Embryonic facial prominence (tissue), 1 donor: Measurements from ENCODE around the gene MIA.
"Not testable (repeated sequence)": the region's sequence is repeated elsewhere in the genome, so short reads cannot be mapped to it uniquely, and the experiment has no call there.

Source experiments
- DNase-seq: peaks from one replicate; pipeline ENCODE4 v3.0.0-alpha.2; 2016; ENCODE audit errors: extremely low spot score

The MIA gene

DNA sequence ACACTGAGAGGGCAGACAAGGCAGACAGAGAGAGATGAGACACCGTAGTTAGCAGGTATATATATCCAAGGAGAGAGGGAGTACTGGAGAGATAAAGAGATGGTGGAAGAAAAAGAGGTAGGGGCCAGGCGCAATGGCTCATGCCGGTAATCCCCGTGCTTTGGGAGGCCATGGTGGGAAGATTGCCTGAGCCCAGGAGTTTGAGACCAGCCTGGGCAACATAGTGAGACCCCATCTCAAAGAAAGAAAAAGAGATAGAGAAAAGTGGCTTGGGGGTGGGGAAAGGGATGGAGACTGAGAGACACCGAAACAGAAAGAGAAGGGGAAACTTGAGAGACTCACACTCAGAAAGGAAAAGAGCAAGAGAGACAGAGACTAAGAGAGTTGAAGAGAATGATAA, 5.3 kb downstream of the MIA start:
- no peak for DNase-seq

DNA sequence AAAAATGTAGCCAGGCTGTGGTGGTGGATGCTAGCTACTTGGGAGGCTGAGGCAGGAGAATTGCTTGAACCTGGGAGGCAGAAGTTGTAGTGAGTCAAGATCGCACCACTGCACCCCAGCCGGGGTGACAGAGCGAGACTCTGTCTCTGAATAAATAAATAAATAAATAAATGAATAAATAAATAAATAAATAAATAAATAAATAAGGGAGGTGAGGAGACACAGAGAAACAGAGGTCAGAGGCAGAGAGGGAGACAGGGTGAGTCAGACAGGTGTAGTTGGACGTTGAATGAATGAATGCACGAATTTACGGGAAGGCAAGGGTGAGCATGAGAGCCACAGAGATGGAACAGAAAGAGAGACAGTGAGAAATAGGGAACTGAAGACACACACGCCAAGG, 5.8 kb downstream of the MIA start:
- DNase-seq: no peak

DNA sequence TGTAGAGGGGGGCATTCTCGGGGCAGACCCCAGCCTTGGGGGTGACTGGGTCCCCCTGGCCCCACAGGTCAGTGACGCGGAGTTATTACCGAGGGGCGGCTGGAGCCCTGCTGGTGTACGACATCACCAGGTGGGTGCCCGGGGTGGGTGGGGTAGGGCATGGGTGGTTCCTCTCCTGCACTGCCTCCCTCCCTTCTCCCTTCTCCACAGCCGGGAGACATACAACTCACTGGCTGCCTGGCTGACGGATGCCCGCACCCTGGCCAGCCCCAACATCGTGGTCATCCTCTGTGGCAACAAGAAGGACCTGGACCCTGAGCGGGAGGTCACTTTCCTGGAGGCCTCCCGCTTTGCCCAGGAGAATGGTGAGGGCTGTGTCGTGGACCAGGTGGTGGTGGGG, 8.4 kb downstream of the MIA start:
- no peak for DNase-seq

DNA sequence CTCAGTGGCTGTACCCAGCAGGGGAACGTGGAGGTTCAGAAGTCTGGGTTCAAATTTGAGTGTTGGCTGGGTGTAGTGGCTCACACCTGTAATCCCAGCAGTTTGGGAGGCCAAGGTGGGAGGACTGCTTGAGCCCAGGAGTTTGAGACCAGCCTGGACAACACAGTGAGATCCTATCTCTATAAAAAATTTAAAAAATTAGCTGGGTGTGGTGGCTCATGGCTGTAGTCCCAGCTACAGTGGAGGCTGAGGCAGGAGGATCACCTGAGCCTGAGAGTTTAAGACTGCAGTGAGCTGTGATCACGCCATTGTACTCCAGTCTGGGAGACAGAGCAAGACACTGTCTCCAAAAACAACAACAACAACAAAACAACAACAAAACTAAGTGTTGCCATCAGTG, 8.8 kb downstream of the MIA start:
- DNase-seq: not testable (repeated sequence)

DNA sequence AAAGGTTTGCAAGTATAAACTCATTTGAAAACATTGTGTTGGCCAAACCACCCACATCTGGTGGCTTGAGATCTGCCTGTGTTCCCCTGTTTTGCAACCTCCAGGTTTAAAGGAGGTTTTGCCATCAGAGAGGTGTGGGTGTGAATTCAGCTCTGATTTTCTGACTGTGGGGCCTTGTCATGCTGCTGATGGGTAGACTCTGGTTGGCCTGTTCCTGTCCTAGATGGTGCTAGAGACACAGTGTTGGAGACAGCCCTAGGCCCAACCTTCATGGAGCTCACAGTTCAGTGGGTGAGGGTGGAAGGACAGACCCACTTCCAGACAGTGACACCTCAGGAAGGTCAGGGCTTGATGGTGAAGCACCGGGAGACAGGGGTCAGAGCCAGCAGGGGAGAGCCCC, 10.2 kb downstream of the MIA start:
- no peak for DNase-seq

DNA sequence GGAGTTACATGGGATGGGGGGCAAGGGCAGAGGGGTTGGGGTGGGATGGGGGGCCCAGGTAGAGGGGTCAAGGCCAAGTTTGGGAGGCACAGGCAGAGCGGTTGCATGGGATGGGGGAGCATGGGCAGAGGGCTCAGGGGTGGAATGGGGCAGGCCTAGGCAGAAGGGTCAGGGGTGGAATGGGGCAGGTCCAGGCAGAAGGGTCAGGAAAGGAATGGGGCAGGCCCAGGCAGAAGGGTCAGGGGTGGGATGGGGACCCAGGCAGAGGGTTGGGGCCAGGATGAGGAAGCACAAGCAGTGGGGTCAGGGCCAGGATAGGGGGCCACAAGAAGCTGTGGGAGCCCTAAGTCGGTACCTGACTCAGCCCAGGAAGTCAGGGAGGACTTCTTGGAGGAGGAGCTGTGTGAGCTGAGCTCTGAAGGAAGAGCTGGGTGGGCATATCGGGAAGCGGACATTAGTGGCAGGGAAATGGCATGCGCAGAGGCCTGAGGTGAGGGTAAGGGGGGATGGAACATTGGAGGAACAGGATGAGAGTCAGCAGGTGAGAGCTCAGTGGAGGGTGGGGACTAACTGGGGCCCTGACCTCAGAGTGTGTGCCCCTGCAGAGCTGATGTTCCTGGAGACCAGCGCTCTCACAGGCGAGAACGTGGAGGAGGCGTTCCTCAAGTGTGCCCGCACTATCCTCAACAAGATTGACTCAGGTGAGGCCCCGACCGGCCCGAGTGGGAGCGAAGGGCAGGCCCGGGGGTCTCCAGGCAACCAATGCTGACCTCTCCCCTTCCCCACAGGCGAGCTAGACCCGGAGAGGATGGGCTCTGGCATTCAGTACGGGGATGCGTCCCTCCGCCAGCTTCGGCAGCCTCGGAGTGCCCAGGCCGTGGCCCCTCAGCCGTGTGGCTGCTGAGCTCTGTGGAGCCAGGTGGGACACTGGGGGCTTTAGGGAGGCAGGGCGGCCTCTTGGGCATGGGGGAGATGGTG, 11.0 kb downstream of the MIA start:
- no peak for DNase-seq

DNA sequence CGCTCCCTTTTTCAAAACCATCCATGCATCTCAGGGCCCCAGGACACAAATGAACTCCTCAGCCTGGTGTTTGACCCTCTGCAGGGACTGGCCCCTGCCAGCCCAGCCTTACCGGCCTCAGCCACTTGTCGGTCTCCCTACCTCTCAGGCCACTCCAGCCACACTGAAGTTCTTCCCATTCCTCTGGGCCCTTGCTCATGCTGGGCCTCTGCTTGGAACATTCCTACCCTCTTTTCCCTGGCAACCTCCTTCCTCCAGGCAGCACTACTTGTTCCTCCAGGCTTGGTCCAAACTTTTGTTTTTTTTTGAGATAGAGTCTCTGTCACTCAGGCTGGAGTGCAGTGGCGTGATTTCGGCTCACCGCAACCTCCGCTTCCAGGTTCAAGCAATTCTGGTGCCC, 16.0 kb downstream of the MIA start:
- DNase-seq: no peak

DNA sequence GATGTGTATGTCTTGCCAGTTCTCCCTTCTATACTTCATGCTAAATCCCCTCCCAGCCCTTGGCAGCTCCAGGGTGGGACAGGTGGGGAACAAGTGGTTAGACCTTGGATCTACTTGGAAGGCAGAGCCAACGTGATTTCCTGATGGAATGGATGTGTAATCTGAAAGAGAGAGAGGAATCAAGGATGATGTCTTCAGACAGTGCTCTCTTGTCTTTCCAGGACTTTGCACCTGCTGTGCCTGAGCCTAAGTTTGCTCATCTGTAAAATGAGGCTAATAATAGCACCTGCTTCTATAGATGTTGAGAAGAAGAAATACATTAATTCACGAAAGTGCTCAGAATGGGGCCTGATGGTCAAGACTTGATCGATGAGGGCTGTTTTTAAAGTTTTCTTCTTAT, 16.7 kb downstream of the MIA start:
- DNase-seq: no peak

DNA sequence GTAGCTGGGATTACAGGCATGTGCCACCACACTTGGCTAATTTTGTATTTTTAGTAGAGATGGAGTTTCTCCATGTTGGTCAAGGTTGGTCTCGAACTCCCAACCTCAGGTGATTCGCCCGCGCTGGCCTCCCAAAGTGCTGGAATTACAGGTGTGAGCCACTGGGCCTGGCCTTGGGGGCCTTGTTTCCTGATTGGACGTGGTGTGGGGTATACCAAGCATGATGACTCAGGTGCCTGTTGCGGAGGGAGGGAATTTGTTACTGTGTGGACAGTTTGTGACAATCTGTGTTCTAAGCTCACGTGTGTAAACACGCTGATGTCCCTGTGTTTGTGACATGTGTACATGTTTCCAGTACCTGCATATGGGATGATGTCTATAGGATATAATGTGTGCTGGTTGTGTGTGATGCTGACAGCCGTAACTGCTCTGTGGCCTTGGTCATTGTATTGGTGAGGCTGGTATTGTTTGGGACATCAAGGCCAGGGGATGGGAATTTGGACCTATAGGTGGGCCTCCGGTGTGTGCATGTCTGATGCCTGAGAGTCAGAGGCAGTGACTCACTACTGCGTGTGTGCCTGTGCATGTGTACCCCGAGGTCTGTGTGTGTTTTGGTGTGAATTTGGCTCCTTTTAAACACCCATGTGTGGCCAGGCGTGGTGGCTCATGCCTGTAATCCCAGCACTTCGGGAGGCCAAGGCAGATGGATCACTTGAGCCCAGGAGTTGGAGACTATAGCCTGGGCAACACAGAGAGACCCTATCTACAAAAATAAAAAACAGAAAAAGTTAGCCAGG, 22.0 kb downstream of the MIA start:
- DNase-seq: no peak

DNA sequence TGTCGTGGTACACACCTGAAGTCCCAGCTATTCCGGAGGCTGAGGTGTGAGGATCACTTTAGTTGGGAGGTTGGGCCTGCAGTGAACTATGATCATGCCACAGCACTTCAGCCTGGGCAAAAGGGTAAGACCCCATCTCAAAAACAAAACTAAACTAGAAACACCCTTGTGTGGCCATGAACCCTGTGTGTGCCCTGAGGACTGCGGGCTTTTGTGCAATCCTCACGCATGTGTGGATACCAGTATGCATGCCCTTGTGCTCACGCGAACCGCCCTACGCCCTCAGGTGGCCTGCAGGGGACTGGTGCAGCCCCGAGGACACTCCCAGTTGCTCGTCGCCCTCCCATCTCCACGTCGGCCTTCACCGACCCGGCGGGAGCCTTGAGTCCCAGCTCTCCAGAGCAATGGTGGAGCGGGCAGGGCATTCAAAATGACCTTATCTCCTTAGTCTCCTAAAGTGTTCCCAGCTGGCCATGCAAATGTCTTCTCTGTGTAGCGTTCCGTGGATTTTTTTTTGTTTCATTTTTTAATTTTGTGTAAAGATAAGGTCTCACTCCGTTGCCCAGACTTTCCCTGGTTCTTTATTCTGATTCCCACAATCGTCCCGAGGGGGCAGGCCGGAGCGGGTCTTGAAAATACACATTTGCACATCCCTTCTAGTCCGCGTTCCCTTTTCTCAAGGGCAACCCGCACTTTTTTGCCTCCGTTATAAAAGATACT, 22.8 kb downstream of the MIA start:
- DNase-seq: no peak

DNA sequence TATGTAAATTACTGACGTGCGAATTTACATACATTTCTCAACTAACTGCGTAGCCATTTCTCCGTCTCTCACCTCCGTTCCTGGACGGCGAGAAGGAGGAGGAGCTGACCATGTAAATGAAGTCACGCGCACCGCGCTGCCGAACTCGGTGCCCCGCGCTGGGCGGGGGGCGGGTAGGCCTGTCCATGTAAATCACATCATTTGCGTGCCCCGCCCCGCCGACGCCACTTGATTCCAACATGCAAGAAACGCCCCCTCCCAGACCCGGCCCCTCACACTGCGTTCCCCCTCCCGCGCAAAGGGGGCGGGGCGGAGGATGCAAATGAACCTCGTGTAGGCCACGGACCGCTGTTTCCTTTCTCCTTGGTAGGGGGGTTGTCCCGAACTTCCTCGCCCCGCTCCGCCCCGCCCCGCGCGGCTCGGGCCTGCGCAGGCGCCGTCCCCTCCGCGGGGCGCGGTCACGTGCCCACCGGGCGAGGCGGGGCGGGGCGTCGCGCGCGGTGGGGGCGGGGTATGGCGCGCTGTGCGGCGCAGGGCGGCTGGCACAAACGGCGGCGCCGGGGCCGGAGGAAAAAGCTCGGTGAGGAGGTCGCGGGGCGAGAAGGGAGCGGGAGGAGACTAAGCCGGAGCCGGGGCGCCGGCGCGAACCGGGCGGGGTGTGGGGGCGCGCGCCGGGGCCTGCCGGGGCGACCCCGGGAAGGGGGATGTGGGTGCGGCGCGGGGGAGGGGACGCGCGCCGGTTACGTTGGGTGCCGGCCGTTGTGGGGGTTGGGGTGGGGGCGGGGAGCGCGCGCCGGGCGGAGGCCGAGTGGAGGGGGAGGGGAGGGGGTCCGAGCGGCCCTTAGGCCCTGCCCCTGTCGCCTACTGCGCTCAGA, 23.6 kb downstream of the MIA start, which contains the start of gene EGLN2:
Gene EGLN2 (plus strand): TSS at position 509 of the 875 bp plus-strand sequence. CDS start 1,382 bp downstream, outside the sequence.
- DNase-seq: peak; percentile 97

DNA sequence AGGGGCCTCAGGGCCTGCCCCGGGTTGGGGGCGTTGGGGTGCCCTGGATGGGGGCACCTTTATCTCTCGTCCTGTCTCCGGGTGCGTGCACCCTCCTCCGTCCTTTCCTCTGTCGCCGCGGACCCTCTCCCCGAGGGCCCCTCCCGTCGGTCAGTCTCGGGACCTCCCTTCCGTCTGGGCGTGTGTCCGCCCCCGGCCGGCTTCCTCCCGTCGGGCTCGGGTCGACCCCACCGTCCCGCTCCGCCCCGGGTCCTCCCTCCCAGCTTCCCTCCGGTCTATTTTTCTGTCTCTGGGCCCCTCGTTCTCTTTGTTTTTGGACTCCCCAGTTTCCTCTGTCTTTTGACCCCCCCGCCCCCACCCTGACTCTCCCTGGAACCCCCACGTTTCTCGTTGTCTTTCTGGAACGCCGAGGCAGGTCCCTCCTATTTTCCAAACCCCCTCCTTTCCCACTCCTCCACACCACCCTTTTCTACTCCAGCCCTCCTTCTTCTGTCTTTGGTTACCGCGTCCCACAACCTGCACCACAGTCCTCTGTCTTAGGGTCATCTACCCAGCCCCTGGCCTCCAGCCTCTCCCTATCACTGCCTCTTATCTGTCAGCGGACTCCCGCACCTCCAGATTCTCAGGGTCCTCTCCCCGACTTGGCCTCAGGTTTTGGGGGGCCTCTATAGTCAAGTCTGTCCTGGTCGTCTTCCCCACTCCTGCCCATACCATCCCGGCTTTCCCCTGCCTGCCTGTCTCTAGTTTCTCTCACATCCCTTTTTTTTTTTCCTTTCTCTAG, 24.4 kb downstream of the MIA start:
- no peak for DNase-seq

DNA sequence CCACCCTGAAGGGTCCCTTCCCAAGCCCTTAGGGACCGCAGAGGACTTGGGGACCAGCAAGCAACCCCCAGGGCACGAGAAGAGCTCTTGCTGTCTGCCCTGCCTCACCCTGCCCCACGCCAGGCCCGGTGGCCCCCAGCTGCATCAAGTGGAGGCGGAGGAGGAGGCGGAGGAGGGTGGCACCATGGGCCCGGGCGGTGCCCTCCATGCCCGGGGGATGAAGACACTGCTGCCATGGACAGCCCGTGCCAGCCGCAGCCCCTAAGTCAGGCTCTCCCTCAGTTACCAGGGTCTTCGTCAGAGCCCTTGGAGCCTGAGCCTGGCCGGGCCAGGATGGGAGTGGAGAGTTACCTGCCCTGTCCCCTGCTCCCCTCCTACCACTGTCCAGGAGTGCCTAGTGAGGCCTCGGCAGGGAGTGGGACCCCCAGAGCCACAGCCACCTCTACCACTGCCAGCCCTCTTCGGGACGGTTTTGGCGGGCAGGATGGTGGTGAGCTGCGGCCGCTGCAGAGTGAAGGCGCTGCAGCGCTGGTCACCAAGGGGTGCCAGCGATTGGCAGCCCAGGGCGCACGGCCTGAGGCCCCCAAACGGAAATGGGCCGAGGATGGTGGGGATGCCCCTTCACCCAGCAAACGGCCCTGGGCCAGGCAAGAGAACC, 25.1 kb downstream of the MIA start:
- DNase-seq: no peak

DNA sequence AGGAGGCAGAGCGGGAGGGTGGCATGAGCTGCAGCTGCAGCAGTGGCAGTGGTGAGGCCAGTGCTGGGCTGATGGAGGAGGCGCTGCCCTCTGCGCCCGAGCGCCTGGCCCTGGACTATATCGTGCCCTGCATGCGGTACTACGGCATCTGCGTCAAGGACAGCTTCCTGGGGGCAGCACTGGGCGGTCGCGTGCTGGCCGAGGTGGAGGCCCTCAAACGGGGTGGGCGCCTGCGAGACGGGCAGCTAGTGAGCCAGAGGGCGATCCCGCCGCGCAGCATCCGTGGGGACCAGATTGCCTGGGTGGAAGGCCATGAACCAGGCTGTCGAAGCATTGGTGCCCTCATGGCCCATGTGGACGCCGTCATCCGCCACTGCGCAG, 25.7 kb downstream of the MIA start:
- no peak for DNase-seq

DNA sequence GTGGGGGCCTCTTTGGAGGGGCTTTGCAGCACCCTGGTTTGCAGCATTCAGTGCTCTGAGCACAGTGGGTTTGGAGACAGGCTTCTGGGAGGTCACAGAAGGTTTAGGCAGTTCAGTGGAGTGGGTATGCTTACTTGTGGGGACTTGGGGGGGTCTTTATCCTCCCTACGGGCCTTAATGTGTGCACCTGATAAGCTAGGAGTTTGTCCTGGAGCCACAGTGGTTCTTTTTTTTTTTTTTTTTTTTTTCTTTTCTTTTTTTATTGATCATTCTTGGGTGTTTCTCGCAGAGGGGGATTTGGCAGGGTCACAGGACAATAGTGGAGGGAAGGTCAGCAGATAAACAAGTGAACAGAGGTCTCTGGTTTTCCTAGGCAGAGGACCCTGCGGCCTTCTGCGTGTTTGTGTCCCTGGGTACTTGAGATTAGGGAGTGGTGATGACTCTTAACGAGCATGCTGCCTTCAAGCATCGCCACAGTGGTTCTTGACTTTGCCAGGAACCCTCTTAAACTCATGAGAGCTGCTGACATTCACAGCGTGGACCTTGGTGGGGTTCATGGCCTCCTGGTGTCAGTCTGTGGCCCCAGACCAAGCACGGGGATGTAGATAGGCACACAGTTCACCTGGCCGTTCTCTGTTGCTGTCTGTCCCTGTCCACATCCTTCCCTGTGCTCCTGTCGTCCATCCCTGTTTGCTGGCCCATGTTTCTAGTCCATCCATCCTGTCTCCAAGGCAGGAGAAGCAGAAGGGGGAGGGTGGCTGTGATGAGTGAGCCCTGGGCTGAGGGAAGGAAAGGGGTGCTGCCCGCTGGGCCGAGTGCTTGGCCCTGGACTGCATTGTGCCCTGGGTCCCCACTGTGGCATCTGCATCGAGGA, 26.3 kb downstream of the MIA start:
- DNase-seq: no peak

DNA sequence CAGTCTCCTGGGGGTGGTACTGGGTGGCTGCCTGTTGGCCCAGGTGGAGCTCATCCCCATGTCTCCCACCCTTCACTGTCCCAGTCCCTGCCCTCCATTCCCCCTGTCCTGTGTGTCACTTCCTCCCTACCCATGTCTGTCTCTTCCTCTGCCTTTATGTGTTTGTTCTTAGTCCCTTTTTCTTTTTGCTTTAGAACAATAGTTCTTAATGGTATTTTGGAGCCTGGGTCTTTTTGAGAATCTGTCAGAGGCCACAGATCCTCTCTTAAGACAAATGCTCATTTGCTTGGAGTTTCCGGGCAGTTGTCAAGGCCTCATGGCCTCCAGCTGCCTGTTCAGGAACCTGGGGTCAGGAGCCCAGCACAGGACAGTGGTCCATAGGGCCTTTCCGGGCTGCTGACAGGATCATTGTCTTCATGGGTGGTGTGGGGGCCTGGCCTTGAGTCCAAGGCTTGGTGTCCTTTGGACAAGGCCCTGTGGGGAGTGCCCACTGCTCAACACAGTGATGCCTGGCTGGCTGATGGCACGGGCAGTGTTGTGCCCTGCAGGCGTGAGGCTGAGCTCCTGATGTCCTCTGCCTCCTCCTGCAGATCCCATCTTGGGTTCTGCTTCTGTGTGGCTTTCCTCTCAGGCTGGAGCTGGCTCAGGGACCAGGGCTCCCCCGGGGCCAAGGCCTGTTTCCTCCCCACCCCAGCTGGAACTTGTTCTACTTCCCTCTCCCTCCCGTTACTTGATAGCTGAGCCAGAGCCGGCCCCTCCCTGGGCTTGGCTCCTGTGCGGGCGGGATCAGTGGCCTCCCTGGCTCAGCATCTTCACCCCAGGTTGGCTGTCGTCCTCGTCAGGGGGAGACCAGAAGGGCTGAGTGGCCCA, 27.2 kb downstream of the MIA start:
- DNase-seq: no peak

DNA sequence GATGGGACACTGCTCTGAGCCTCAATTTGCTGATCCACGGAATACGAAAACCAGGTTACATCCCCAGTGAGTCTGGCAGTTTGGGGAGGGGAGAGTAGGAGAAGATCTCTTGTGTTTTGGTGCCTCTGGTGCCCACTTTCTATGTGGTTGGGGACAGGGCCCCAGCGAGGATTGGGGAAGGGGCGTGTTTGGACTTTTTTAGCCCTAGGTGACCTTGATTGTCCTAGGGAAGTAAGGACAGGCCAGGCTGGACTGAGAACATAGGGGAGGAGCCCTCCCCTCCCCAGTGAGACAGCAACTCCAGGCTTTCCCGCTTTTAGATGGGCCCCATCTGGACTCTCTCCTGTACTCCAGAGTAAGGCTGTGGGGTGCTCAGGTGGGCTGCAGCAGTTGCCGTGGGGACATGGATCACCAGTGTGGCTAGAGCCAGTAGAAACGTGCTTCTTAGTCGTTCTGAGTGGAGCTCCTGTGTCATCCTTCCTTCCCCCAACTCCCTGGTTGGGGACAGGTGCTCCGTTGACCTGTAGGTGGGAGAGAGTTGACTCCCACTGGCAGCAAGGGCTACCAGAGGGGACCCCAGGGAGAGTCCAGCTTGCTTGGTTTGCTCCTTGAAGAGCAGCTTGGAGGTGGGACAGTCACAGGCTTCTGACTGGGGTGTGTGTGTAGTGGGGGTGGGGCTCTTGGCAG, 28.0 kb downstream of the MIA start:
- no peak for DNase-seq
